Activated CD8-positive, alpha-beta memory T cell treated with anti-CD3 and anti-CD28 coated beads for 4 hours (primary cell): ENCODE measurements around the gene PILRA.
"Not testable (repeated sequence)": the region's sequence is repeated elsewhere in the genome, so short reads cannot be mapped to it uniquely, and the experiment has no call there.

Experiments
- DNase-seq, 2 donors: peaks; one replicate each; pipeline ENCODE4 v3.0.0-alpha.2; 2020; ENCODE audit warnings: low read depth in 2 of 2

The PILRA gene

GRCh38 chr7:100358027-100358856 lies 15.0 kb upstream of the PILRA start, which contains the start of gene PILRB:
Gene PILRB, plus strand, starts transcription at chr7:100358117. Its CDS starts 186 bp downstream, at chr7:100358303.
- DNase-seq = no peak

- DNase-seq = no peak
Observed at GRCh38 chr7:100358857-100359212, 14.5 kb upstream of the PILRA start.

- DNase-seq = no peak
Observed at GRCh38 chr7:100360135-100360854, 13.0 kb upstream of the PILRA start.

- DNase-seq = no peak
Observed at GRCh38 chr7:100363098-100363497, 10.2 kb upstream of the PILRA start.

- not testable (repeated sequence) for DNase-seq
Observed at GRCh38 chr7:100363797-100364196, 9.5 kb upstream of the PILRA start.

GRCh38 chr7:100364480-100364879 lies 8.8 kb upstream of the PILRA start:
- no peak for DNase-seq

- not testable (repeated sequence) for DNase-seq
Observed at GRCh38 chr7:100365998-100366367, 7.3 kb upstream of the PILRA start.

- no peak for DNase-seq
Observed at GRCh38 chr7:100366411-100367250, 6.7 kb upstream of the PILRA start.

GRCh38 chr7:100367251-100367620 lies 6.1 kb upstream of the PILRA start:
- DNase-seq = no peak

GRCh38 chr7:100367676-100368613 lies 5.3 kb upstream of the PILRA start:
- DNase-seq = no peak

GRCh38 chr7:100369105-100369504 lies 4.2 kb upstream of the PILRA start:
- no peak for DNase-seq

- DNase-seq = no peak
Observed at GRCh38 chr7:100370303-100370702, 3.0 kb upstream of the PILRA start.

GRCh38 chr7:100370746-100371145 lies 2.5 kb upstream of the PILRA start:
- no peak for DNase-seq

- DNase-seq = no peak
Observed at GRCh38 chr7:100371561-100372171, 1.6 kb upstream of the PILRA start.

GRCh38 chr7:100372256-100372655 lies 1.0 kb upstream of the PILRA start:
- no peak for DNase-seq

- DNase-seq = no peak
Observed at GRCh38 chr7:100372694-100373093, 593 bp upstream of the PILRA start.

GRCh38 chr7:100373870-100374598 lies 747 bp downstream of the PILRA start:
- DNase-seq = not testable (repeated sequence)

- DNase-seq = no peak
Observed at GRCh38 chr7:100374601-100375000, 1.3 kb downstream of the PILRA start.

GRCh38 chr7:100376066-100376465 lies 2.8 kb downstream of the PILRA start:
- DNase-seq = no peak
